HG02973 (cell line): ENCODE measurements around the gene DCLK1.

Experiments used
- ATAC-seq: cut with Tn5 transposase; IDR thresholded peaks from one replicate; pipeline ENCODE4 v1.9.1; 2021; ENCODE audit warnings: moderate library complexity; ENCODE audit not compliant: unreplicated experiment

DCLK1 gene

DNA sequence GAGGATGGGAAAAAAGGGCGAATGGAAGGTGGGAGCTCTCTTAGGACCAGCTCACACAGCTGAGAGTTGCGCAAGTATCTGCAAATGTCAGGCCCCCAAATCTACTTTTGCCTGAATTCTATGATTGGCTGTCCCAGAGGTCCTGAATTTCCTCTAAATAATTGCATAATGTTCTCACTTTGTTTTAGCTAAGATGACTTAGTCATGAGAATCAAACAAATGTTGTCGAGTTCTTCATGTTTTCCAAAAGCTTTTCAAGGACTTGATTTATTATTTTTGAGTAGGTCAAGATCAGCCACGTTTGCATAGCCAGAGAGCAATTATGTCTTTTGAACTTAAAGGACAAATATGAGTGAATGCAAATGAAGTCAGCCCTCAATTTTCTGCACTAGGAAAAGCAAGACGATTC lies 408.1 kb downstream of the DCLK1 start:
- ATAC-seq = no peak

DNA sequence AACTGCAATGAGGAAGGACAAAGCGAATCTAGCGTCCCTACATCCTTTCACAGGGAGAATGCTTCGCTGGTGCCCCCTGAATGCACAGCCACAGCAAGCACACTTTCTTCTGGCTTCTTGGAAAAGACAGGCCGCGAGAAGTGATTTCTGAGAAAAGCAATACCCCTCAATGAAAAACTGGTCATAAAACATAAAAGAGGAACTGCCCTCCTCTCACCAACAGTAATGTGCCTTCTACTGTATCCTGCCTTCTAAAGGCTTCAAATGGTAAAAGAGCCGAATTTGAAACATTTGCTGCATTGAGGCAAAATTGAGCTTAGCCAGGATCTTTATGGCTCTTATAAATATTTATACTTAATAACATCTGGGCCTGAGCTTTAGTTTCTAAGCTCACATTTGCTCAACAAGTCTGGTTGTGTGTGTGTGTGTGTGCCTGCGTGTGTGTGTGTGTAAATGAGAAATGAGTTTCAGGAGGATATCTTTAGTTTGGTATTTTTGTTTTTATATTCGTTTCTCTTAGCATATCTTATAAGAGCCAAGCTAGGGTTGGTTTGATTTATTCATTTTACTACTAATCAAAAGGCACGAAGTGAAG lies 408.6 kb downstream of the DCLK1 start:
- ATAC-seq = no peak

DNA sequence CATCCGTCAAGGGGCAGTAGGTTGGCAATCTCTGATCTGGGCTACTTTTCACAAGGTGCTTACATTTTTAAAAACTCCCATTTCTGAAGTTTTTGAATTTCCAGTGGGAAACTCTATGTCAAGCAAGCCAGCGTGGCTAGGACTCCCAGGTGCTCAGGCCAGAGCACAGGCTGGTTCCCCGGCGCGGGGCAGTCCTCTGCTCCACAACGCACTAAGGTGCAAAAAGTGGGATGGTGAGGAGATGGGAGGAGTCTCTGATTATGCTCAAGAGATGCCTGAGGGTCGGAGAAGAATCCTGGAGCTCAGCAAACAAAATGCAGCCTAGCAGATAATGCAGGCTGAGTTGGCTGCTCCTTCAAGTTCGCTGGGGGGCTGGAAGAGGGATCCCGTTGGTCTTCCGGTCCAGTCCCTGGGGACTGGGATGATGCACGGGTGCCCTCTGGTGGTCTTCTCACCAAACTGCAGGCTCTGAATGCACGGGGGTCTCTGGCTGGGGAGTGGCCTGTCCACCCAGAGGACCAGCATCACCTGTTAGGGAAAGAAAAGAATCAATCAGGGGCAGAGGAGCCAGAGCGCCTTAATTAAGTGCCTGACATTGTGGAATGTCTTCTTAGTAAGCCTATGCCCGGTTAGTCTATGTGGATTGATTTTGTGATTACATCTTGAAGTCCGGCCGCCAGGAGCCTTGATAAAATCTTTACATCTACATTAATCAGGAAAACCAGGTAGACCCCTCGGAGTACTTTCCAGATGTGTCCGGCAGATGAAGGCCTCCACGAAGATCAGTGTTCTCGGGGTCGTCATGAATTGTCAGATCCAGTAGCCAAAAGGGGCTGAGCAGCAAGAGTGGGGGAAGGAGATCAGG lies 410.3 kb downstream of the DCLK1 start:
- no peak for ATAC-seq

DNA sequence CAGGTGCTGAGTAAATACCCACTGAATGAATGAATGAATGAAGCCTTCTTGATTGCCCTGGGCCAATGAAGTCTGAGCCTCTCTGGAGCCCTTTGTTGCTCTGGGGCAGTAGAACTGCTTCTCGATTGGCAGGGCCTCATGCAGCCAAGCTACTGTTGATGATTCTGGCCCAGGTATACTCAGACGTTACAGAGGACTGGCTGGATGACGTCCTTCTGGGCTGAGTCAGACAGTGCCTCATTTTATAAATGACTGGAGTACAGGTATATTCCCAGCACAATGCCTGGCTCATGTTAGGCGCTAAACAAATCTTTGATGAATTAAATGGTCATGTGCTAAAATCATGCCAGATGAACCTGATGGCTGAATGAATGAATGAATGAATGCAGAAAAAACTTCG lies 410.9 kb downstream of the DCLK1 start:
- no peak for ATAC-seq
